ENCODE measurements around the gene SUPT5H.

SUPT5H gene

GRCh38 chr19:39499932-39500331 lies 54.5 kb downstream of the SUPT5H start:
- no peaks in the 10 kb centered on the region for H3K36me3 ChIP-seq (ENCODE audit: control insufficient read depth in 2 of 2, insufficient read depth in 2 of 2, low read length in 2 of 2)
- H3K27ac ChIP-seq (ENCODE audit: low read length), result no peak overlapping the region
- H3K4me1 ChIP-seq (ENCODE audit: control insufficient read depth, insufficient read depth, low read length), result peaks cover 20% of the 10 kb centered on the region
- peaks cover 53 to 64% of the 10 kb centered on the region in 2 donors for H3K27me3 ChIP-seq (ENCODE audit: control insufficient read depth in 1 of 2, insufficient read depth in 2 of 2, low read length in 2 of 2)
- no peak overlapping the region for H3K9ac ChIP-seq (ENCODE audit: low read length in 2 of 2)
- H3K9me3 ChIP-seq (ENCODE audit: control insufficient read depth in 2 of 2, low read length in 2 of 2), result no peaks in the 10 kb centered on the region
- no peak overlapping the region for H3K4me3 ChIP-seq (ENCODE audit: low read length in 2 of 2)

GRCh38 chr19:39500543-39500942 lies 55.2 kb downstream of the SUPT5H start:
- peaks cover 59 to 70% of the 10 kb centered on the region in 2 donors for H3K27me3 ChIP-seq (ENCODE audit: control insufficient read depth in 1 of 2, insufficient read depth in 2 of 2, low read length in 2 of 2)
- no peak overlapping the region for H3K27ac ChIP-seq (ENCODE audit: low read length)

GRCh38 chr19:39501340-39501739 lies 56.0 kb downstream of the SUPT5H start:
- Histone ChIP-seq H3K4me1 (ENCODE audit: control insufficient read depth, insufficient read depth, low read length) (peaks cover 20% of the 10 kb centered on the region), H3K36me3 (ENCODE audit: control insufficient read depth in 2 of 2, insufficient read depth in 2 of 2, low read length in 2 of 2) (no peaks in the 10 kb centered on the region), H3K27ac (ENCODE audit: low read length) (no peak overlapping the region), H3K9me3 (ENCODE audit: control insufficient read depth in 2 of 2, low read length in 2 of 2) (no peaks in the 10 kb centered on the region), H3K27me3 (ENCODE audit: control insufficient read depth in 1 of 2, insufficient read depth in 2 of 2, low read length in 2 of 2) (peaks cover 63 to 71% of the 10 kb centered on the region in 2 donors), H3K4me3 (ENCODE audit: low read length in 2 of 2) (no peak overlapping the region), H3K9ac (ENCODE audit: low read length in 2 of 2) (no peak overlapping the region)

More at GRCh38 chr19:39500543-39500942, 55.2 kb downstream of the SUPT5H start:
- Histone ChIP-seq H3K4me1 (ENCODE audit: control insufficient read depth, insufficient read depth, low read length) (peaks cover 20% of the 10 kb centered on the region), H3K4me3 (ENCODE audit: low read length in 2 of 2) (no peak overlapping the region), H3K9ac (ENCODE audit: low read length in 2 of 2) (no peak overlapping the region), H3K36me3 (ENCODE audit: control insufficient read depth in 2 of 2, insufficient read depth in 2 of 2, low read length in 2 of 2) (no peaks in the 10 kb centered on the region), H3K9me3 (ENCODE audit: control insufficient read depth in 2 of 2, low read length in 2 of 2) (no peaks in the 10 kb centered on the region)

- peaks cover 65 to 76% of the 10 kb centered on the region in 2 donors for H3K27me3 ChIP-seq (ENCODE audit: control insufficient read depth in 1 of 2, insufficient read depth in 2 of 2, low read length in 2 of 2)
- H3K36me3 ChIP-seq (ENCODE audit: control insufficient read depth in 2 of 2, insufficient read depth in 2 of 2, low read length in 2 of 2), result no peaks in the 10 kb centered on the region
- peak overlapping the region in 1 of 2 donors; percentile 22 for H3K4me3 ChIP-seq (ENCODE audit: low read length in 2 of 2)
Measured at GRCh38 chr19:39502640-39503417, 57.4 kb downstream of the SUPT5H start.

GRCh38 chr19:39506598-39506943 lies 61.2 kb downstream of the SUPT5H start:
- Histone ChIP-seq H3K9ac (ENCODE audit: low read length in 2 of 2) (no peak overlapping the region), H3K27ac (ENCODE audit: low read length) (no peak overlapping the region), H3K9me3 (ENCODE audit: control insufficient read depth in 2 of 2, low read length in 2 of 2) (no peaks in the 10 kb centered on the region), H3K36me3 (ENCODE audit: control insufficient read depth in 2 of 2, insufficient read depth in 2 of 2, low read length in 2 of 2) (no peaks in the 10 kb centered on the region), H3K27me3 (ENCODE audit: control insufficient read depth in 1 of 2, insufficient read depth in 2 of 2, low read length in 2 of 2) (peaks cover 56 to 62% of the 10 kb centered on the region in 2 donors), H3K4me3 (ENCODE audit: low read length in 2 of 2) (peak overlapping the region in 1 of 2 donors; percentile 61), H3K4me1 (ENCODE audit: control insufficient read depth, insufficient read depth, low read length) (peaks cover 12% of the 10 kb centered on the region)

More at GRCh38 chr19:39502640-39503417, 57.4 kb downstream of the SUPT5H start:
- Histone ChIP-seq H3K27ac (ENCODE audit: low read length) (no peak overlapping the region), H3K9ac (ENCODE audit: low read length in 2 of 2) (no peak overlapping the region), H3K4me1 (ENCODE audit: control insufficient read depth, insufficient read depth, low read length) (peaks cover 24% of the 10 kb centered on the region), H3K9me3 (ENCODE audit: control insufficient read depth in 2 of 2, low read length in 2 of 2) (no peaks in the 10 kb centered on the region)

- no peak overlapping the region for H3K9ac ChIP-seq (ENCODE audit: low read length in 2 of 2)
- no peaks in the 10 kb centered on the region for H3K36me3 ChIP-seq (ENCODE audit: control insufficient read depth in 2 of 2, insufficient read depth in 2 of 2, low read length in 2 of 2)
- no peaks in the 10 kb centered on the region for H3K9me3 ChIP-seq (ENCODE audit: control insufficient read depth in 2 of 2, low read length in 2 of 2)
- no peak overlapping the region for H3K27ac ChIP-seq (ENCODE audit: low read length)
- peak overlapping the region; percentile 38 to 61 for H3K4me3 ChIP-seq (ENCODE audit: low read length in 2 of 2)
- H3K4me1 ChIP-seq (ENCODE audit: control insufficient read depth, insufficient read depth, low read length), result peaks cover 12% of the 10 kb centered on the region
- peaks cover 56 to 64% of the 10 kb centered on the region in 2 donors for H3K27me3 ChIP-seq (ENCODE audit: control insufficient read depth in 1 of 2, insufficient read depth in 2 of 2, low read length in 2 of 2)
Measured at GRCh38 chr19:39506944-39507714, 61.7 kb downstream of the SUPT5H start.

GRCh38 chr19:39507715-39508364 lies 62.5 kb downstream of the SUPT5H start:
- Histone ChIP-seq H3K4me1 (ENCODE audit: control insufficient read depth, insufficient read depth, low read length) (peaks cover 9% of the 10 kb centered on the region), H3K36me3 (ENCODE audit: control insufficient read depth in 2 of 2, insufficient read depth in 2 of 2, low read length in 2 of 2) (no peaks in the 10 kb centered on the region), H3K4me3 (ENCODE audit: low read length in 2 of 2) (peak overlapping the region; percentile 38 to 61), H3K27me3 (ENCODE audit: control insufficient read depth in 1 of 2, insufficient read depth in 2 of 2, low read length in 2 of 2) (peaks cover 58 to 64% of the 10 kb centered on the region in 2 donors), H3K9me3 (ENCODE audit: control insufficient read depth in 2 of 2, low read length in 2 of 2) (no peaks in the 10 kb centered on the region), H3K27ac (ENCODE audit: low read length) (no peak overlapping the region), H3K9ac (ENCODE audit: low read length in 2 of 2) (no peak overlapping the region)

- H3K27ac ChIP-seq (ENCODE audit: low read length), result no peak overlapping the region
Measured at GRCh38 chr19:39508629-39509028, 63.2 kb downstream of the SUPT5H start.

GRCh38 chr19:39509233-39509632 lies 63.9 kb downstream of the SUPT5H start:
- H3K4me3 ChIP-seq (ENCODE audit: low read length in 2 of 2), result no peak overlapping the region
- H3K4me1 ChIP-seq (ENCODE audit: control insufficient read depth, insufficient read depth, low read length), result peaks cover 6% of the 10 kb centered on the region
- H3K9me3 ChIP-seq (ENCODE audit: control insufficient read depth in 2 of 2, low read length in 2 of 2), result no peaks in the 10 kb centered on the region
- H3K36me3 ChIP-seq (ENCODE audit: control insufficient read depth in 2 of 2, insufficient read depth in 2 of 2, low read length in 2 of 2), result no peaks in the 10 kb centered on the region
- H3K9ac ChIP-seq (ENCODE audit: low read length in 2 of 2), result no peak overlapping the region
- H3K27me3 ChIP-seq (ENCODE audit: control insufficient read depth in 1 of 2, insufficient read depth in 2 of 2, low read length in 2 of 2), result peaks cover 53 to 54% of the 10 kb centered on the region in 2 donors
- H3K27ac ChIP-seq (ENCODE audit: low read length), result no peak overlapping the region

More at GRCh38 chr19:39508629-39509028, 63.2 kb downstream of the SUPT5H start:
- Histone ChIP-seq H3K9me3 (ENCODE audit: control insufficient read depth in 2 of 2, low read length in 2 of 2) (no peaks in the 10 kb centered on the region), H3K36me3 (ENCODE audit: control insufficient read depth in 2 of 2, insufficient read depth in 2 of 2, low read length in 2 of 2) (no peaks in the 10 kb centered on the region), H3K9ac (ENCODE audit: low read length in 2 of 2) (no peak overlapping the region), H3K4me1 (ENCODE audit: control insufficient read depth, insufficient read depth, low read length) (peaks cover 6% of the 10 kb centered on the region), H3K27me3 (ENCODE audit: control insufficient read depth in 1 of 2, insufficient read depth in 2 of 2, low read length in 2 of 2) (peaks cover 54 to 56% of the 10 kb centered on the region in 2 donors), H3K4me3 (ENCODE audit: low read length in 2 of 2) (no peak overlapping the region)

GRCh38 chr19:39512988-39513387 lies 67.6 kb downstream of the SUPT5H start:
- Histone ChIP-seq H3K27me3 (ENCODE audit: control insufficient read depth in 1 of 2, insufficient read depth in 2 of 2, low read length in 2 of 2) (peaks cover 41% of the 10 kb centered on the region in 2 donors), H3K9me3 (ENCODE audit: control insufficient read depth in 2 of 2, low read length in 2 of 2) (no peaks in the 10 kb centered on the region), H3K27ac (ENCODE audit: low read length) (no peak overlapping the region)

More at GRCh38 chr19:39512988-39513387, 67.6 kb downstream of the SUPT5H start:
- Histone ChIP-seq H3K4me1 (ENCODE audit: control insufficient read depth, insufficient read depth, low read length) (peaks cover 16% of the 10 kb centered on the region), H3K9ac (ENCODE audit: low read length in 2 of 2) (no peak overlapping the region), H3K4me3 (ENCODE audit: low read length in 2 of 2) (no peak overlapping the region), H3K36me3 (ENCODE audit: control insufficient read depth in 2 of 2, insufficient read depth in 2 of 2, low read length in 2 of 2) (no peaks in the 10 kb centered on the region)
